Sigmoid colon (tissue), 4 donors: ENCODE measurements around the gene LYPLA2.

Experiments used
- EP300 ChIP-seq, 4 donors: sonication (generic); formaldehyde crosslinking; IDR thresholded peaks; one replicate each; pipeline ENCODE4 v1.6.1; 2017; ENCODE audit warnings: antibody characterized with exemption in 4 of 4
- POLR2A ChIP-seq, 2 donors: fragments of 450-650 bp; IDR thresholded peaks; one replicate each; pipeline ENCODE4 v1.6.1; 2016; ENCODE audit warnings: antibody characterized with exemption in 2 of 2, mild to moderate bottlenecking in 2 of 2, moderate library complexity in 2 of 2
- POLR2AphosphoS5 ChIP-seq, 4 donors: sonication (generic); formaldehyde crosslinking; IDR thresholded peaks; one replicate each; pipeline ENCODE4 v1.6.1; 2017; ENCODE audit warnings: antibody characterized with exemption in 4 of 4
- TF ChIP-seq, protein P1 (sequence below), 4 experiments: fragments of 450-650 bp in 3 of 4; fragments of 200-600 bp in 1 of 4; IDR thresholded peaks; one replicate each; pipeline ENCODE4 v1.5.1; 2016 to 2019; ENCODE audit warnings: antibody characterized with exemption in 4 of 4, mild to moderate bottlenecking in 3 of 4, moderate library complexity in 2 of 4

DNA sequence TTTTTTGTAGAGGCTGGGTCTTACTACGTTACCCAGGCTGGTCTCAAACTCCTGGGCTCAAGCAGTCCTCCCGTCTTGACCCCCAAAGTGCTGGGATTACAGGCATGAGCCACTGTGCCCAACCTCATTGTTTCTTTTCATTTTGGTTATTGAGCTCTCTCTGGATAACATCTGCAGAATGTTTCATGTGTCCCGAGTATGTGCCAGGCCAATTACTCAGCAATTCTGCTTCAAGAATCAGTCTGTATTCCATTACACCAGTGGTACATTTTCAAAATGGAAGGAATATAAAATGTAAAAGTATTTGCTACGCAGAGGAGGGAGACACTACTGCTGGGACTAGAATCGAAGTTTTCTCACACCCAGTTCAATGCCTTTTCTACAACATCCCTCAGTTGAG, 49.3 kb upstream of the LYPLA2 start:
- TF ChIP-seq, protein P1, sequence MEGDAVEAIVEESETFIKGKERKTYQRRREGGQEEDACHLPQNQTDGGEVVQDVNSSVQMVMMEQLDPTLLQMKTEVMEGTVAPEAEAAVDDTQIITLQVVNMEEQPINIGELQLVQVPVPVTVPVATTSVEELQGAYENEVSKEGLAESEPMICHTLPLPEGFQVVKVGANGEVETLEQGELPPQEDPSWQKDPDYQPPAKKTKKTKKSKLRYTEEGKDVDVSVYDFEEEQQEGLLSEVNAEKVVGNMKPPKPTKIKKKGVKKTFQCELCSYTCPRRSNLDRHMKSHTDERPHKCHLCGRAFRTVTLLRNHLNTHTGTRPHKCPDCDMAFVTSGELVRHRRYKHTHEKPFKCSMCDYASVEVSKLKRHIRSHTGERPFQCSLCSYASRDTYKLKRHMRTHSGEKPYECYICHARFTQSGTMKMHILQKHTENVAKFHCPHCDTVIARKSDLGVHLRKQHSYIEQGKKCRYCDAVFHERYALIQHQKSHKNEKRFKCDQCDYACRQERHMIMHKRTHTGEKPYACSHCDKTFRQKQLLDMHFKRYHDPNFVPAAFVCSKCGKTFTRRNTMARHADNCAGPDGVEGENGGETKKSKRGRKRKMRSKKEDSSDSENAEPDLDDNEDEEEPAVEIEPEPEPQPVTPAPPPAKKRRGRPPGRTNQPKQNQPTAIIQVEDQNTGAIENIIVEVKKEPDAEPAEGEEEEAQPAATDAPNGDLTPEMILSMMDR (IDR thresholded peaks at IDR 0.05), result no peak
- TF ChIP-seq POLR2A (IDR thresholded peaks at IDR 0.05) (no peak), EP300 (IDR thresholded peaks at IDR 0.05) (no peak), POLR2AphosphoS5 (IDR thresholded peaks at IDR 0.05) (no peak)
